K562 (cell line): ENCODE measurements around the gene EIF4G2. TPM values are rescaled to one million over a fixed set of nuclear protein-coding genes. Genes with fewer than 3 reads are reported as not detected.

Experiments used
- ELF4 ChIP-seq: fragments of 450-650 bp; formaldehyde crosslinking; IDR thresholded peaks from 2 replicates; pipeline ENCODE4 v1.4.0; 2022; ENCODE audit warnings: missing genetic modification characterization
- EWSR1 ChIP-seq: fragments of 450-650 bp; IDR thresholded peaks from 2 replicates; pipeline ENCODE4 v1.6.1; 2018; ENCODE audit warnings: borderline replicate concordance, mild to moderate bottlenecking, low read depth, moderate library complexity; ENCODE audit not compliant: partially characterized antibody
- GABPA ChIP-seq: fragments of 200-800 bp; sonication (Bioruptor generic); conservative IDR thresholded peaks from 2 replicates; pipeline ENCODE4 v1.6.1; 2016; ENCODE audit warnings: low read depth, missing genetic modification characterization, missing compliant biosample characterization
- GATA2 ChIP-seq: sonication (generic); formaldehyde crosslinking; IDR thresholded peaks from 2 replicates; pipeline ENCODE4 v1.4.0; 2020; ENCODE audit warnings: mild to moderate bottlenecking, missing genetic modification reagents
- GTF2E2 ChIP-seq: fragments of 200-800 bp; sonication (Bioruptor generic); IDR thresholded peaks from 2 replicates; pipeline ENCODE4 v1.6.1; 2016; ENCODE audit warnings: missing genetic modification characterization, missing compliant biosample characterization
- HNRNPK ChIP-seq: fragments of 200-400 bp; formaldehyde crosslinking; IDR thresholded peaks from one replicate; pipeline ENCODE4 v1.6.1; 2018; ENCODE audit warnings: mild to moderate bottlenecking, low read depth, low read length; ENCODE audit not compliant: poor library complexity, severe bottlenecking
- IRF2 ChIP-seq: sonication (generic); formaldehyde crosslinking; IDR thresholded peaks from 2 replicates; pipeline ENCODE4 v1.8.1; 2022; ENCODE audit warnings: mild to moderate bottlenecking, missing genetic modification reagents
- JUND ChIP-seq, 2 experiments: IDR thresholded peaks; 2 replicates in 1 of 2; 3 replicates in 1 of 2; pipeline ENCODE4 v1.6.1; 2011; ENCODE audit warnings: borderline replicate concordance in 2 of 2, low read depth in 2 of 2, low read length in 2 of 2, improper control_type of control experiment in 1 of 2, missing biosample characterization in 1 of 2, missing genetic modification characterization in 1 of 2, missing genetic modification reagents in 1 of 2
- PHF8 ChIP-seq: fragments of 200-600 bp; sonication (generic); IDR thresholded peaks from 2 replicates; pipeline ENCODE4 v1.6.1; 2012; ENCODE audit warnings: mixed run types, mild to moderate bottlenecking, inconsistent platforms, low read length, moderate library complexity, borderline replicate concordance
- POLR2G ChIP-seq: fragments of 200-400 bp; formaldehyde crosslinking; IDR thresholded peaks from 2 replicates; pipeline ENCODE4 v1.6.1; 2017; ENCODE audit warnings: low read depth, mild to moderate bottlenecking, antibody characterized with exemption, low read length, moderate library complexity
- PRMT5 ChIP-seq: sonication (generic); formaldehyde crosslinking; IDR thresholded peaks from 2 replicates; pipeline ENCODE4 v1.5.0; 2020; ENCODE audit warnings: missing genetic modification reagents
- PTRF ChIP-seq: fragments of 450-650 bp; IDR thresholded peaks from 2 replicates; pipeline ENCODE4 v1.6.1; 2016; ENCODE audit warnings: mild to moderate bottlenecking, missing genetic modification characterization, missing compliant biosample characterization
- PYGO2 ChIP-seq: fragments of 450-650 bp; IDR thresholded peaks from 2 replicates; pipeline ENCODE4 v1.6.1; 2016; ENCODE audit warnings: mild to moderate bottlenecking, missing genetic modification characterization, moderate library complexity, missing compliant biosample characterization
- SMARCC2 ChIP-seq: fragments of 450-650 bp; IDR thresholded peaks from 2 replicates; pipeline ENCODE4 v1.6.1; 2017; ENCODE audit warnings: antibody characterized with exemption, moderate library complexity, mild to moderate bottlenecking, low read depth
- ZNF12 ChIP-seq: sonication (generic); formaldehyde crosslinking; IDR thresholded peaks from 2 replicates; pipeline ENCODE4 v1.4.0; 2020; ENCODE audit warnings: mild to moderate bottlenecking, missing genetic modification reagents
- ZNF140 ChIP-seq: fragments of 250-450 bp; sonication (Bioruptor Pico); IDR thresholded peaks from 2 replicates; pipeline ENCODE4 v1.8.0; 2021; ENCODE audit warnings: moderate library complexity, mild to moderate bottlenecking, inconsistent platforms
- ZNF282 ChIP-seq: sonication (generic); formaldehyde crosslinking; IDR thresholded peaks from 2 replicates; pipeline ENCODE4 v1.8.1; 2023; ENCODE audit warnings: missing genetic modification reagents
- ZNF324 ChIP-seq: fragments of 250-450 bp; sonication (Bioruptor Pico); IDR thresholded peaks from 2 replicates; pipeline ENCODE4 v1.4.0; 2020; ENCODE audit warnings: mild to moderate bottlenecking
- polyA plus RNA-seq, 8 experiments: library from polyadenylated mRNA; depleted of rRNA in 4 of 8; stranded (reverse) in 5 of 8; unstranded in 3 of 8; fragments of >200 nt; fragmentation: Nextera tagmentation in 2 of 8; fragmentation: Illumina TruSeq in 1 of 8; extraction: Ambion mirVana in 2 of 8; extraction: Trizol in 1 of 8; gene quantifications; 2 replicates each; pipeline versions ENCODE4 v1.2.1 to v1.2.3, GENCODE V29; 2011 to 2014; ENCODE audit warnings: inconsistent platforms in 1 of 8, missing spikeins in 1 of 8
- total RNA-seq, 7 experiments: library from RNA; depleted of rRNA in 6 of 7; stranded (reverse); fragments of >200 nt in 6 of 7; fragmentation: Illumina TruSeq in 2 of 7; extraction: Trizol in 2 of 7; gene quantifications; 2 replicates each; pipeline versions ENCODE4 v1.2.1 to v1.2.3, GENCODE V29; 2011 to 2021; ENCODE audit warnings: low replicate concordance in 1 of 7
- TF ChIP-seq, protein P1 (sequence below): fragments of 250-450 bp; sonication (Bioruptor Pico); IDR thresholded peaks from 2 replicates; pipeline ENCODE4 v1.4.0; 2020
- TF ChIP-seq, protein P2 (sequence below), 2 experiments: fragments of 250-450 bp in 1 of 2; fragments of 450-650 bp in 1 of 2; sonication (Bioruptor Pico) in 1 of 2; IDR thresholded peaks; 2 replicates each; pipeline versions ENCODE4 v1.6.1 to v1.8.0; 2016 to 2021; ENCODE audit warnings: mild to moderate bottlenecking in 2 of 2, moderate library complexity in 2 of 2, missing compliant biosample characterization in 1 of 2, missing genetic modification characterization in 1 of 2
- TF ChIP-seq, protein P3 (sequence below): fragments of 250-450 bp; sonication (Bioruptor Pico); IDR thresholded peaks from 2 replicates; pipeline ENCODE4 v1.5.0; 2020; ENCODE audit warnings: mild to moderate bottlenecking

EIF4G2 gene
- total and polyA plus RNA-seq, 9 of the 15 experiments (the other 6 are each of a cell fraction or from before 2014, with no cell fraction given), result 206 to 790 (median 646) TPM

DNA sequence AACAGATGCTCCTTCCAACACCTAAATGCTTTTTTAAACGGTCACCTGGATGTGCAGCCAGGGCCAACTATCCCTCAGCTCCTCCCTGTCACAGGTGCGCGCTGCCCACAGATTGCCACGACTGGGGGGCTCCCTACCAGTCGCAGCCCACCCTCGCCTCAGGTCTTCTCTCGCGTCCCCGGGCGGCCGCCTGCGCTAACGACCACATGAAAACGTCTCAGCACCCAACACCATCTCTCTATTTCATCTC lies 48.7 kb upstream of the EIF4G2 start (continued):
- TF ChIP-seq, protein P1, sequence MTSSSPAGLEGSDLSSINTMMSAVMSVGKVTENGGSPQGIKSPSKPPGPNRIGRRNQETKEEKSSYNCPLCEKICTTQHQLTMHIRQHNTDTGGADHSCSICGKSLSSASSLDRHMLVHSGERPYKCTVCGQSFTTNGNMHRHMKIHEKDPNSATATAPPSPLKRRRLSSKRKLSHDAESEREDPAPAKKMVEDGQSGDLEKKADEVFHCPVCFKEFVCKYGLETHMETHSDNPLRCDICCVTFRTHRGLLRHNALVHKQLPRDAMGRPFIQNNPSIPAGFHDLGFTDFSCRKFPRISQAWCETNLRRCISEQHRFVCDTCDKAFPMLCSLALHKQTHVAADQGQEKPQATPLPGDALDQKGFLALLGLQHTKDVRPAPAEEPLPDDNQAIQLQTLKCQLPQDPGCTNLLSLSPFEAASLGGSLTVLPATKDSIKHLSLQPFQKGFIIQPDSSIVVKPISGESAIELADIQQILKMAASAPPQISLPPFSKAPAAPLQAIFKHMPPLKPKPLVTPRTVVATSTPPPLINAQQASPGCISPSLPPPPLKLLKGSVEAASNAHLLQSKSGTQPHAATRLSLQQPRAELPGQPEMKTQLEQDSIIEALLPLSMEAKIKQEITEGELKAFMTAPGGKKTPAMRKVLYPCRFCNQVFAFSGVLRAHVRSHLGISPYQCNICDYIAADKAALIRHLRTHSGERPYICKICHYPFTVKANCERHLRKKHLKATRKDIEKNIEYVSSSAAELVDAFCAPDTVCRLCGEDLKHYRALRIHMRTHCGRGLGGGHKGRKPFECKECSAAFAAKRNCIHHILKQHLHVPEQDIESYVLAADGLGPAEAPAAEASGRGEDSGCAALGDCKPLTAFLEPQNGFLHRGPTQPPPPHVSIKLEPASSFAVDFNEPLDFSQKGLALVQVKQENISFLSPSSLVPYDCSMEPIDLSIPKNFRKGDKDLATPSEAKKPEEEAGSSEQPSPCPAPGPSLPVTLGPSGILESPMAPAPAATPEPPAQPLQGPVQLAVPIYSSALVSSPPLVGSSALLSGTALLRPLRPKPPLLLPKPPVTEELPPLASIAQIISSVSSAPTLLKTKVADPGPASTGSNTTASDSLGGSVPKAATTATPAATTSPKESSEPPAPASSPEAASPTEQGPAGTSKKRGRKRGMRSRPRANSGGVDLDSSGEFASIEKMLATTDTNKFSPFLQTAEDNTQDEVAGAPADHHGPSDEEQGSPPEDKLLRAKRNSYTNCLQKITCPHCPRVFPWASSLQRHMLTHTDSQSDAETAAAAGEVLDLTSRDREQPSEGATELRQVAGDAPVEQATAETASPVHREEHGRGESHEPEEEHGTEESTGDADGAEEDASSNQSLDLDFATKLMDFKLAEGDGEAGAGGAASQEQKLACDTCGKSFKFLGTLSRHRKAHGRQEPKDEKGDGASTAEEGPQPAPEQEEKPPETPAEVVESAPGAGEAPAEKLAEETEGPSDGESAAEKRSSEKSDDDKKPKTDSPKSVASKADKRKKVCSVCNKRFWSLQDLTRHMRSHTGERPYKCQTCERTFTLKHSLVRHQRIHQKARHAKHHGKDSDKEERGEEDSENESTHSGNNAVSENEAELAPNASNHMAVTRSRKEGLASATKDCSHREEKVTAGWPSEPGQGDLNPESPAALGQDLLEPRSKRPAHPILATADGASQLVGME (CRISPR knock-in tag), result 0 out of 2 replicates have a peak, but pooled peaks have one; percentile 94
- no peak for TF ChIP-seq JUND (IDR thresholded peaks at IDR 0.05; ENCODE audit: borderline replicate concordance, low read depth, low read length)
- 0 out of 3 replicates have a peak, but pooled peaks have one; percentile 5 for TF ChIP-seq JUND (tag; IDR thresholded peaks at IDR 0.05; ENCODE audit: borderline replicate concordance, low read depth, low read length)
- no peak for TF ChIP-seq ZNF12 (CRISPR knock-in tag)
- no peak for TF ChIP-seq PYGO2 (tag)
- no peak for TF ChIP-seq ZNF140 (CRISPR knock-in tag)
- TF ChIP-seq, protein P2, sequence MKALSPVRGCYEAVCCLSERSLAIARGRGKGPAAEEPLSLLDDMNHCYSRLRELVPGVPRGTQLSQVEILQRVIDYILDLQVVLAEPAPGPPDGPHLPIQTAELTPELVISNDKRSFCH (CRISPR knock-in tag; IDR thresholded peaks at IDR 0.05), result no peak
- TF ChIP-seq, protein P2 (tag; IDR thresholded peaks at IDR 0.05), result 0 out of 2 replicates have a peak, but pooled peaks have one; percentile 71
- 0 out of 2 replicates have a peak, but pooled peaks have one; percentile 39 for TF ChIP-seq ELF4 (CRISPR knock-in tag)
- no peak for TF ChIP-seq HNRNPK
- TF ChIP-seq POLR2G, result no peak
- no peak for TF ChIP-seq EWSR1
- TF ChIP-seq GATA2, result no peak
- no peak for TF ChIP-seq PTRF (tag)
- no peak for TF ChIP-seq IRF2 (CRISPR knock-in tag)
- peak; percentile 48; the same call in 1 of the 2 replicates for TF ChIP-seq PHF8
- TF ChIP-seq ZNF282, result no peak
- TF ChIP-seq, protein P3, sequence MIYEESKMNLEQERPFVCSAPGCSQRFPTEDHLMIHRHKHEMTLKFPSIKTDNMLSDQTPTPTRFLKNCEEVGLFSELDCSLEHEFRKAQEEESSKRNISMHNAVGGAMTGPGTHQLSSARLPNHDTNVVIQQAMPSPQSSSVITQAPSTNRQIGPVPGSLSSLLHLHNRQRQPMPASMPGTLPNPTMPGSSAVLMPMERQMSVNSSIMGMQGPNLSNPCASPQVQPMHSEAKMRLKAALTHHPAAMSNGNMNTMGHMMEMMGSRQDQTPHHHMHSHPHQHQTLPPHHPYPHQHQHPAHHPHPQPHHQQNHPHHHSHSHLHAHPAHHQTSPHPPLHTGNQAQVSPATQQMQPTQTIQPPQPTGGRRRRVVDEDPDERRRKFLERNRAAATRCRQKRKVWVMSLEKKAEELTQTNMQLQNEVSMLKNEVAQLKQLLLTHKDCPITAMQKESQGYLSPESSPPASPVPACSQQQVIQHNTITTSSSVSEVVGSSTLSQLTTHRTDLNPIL (CRISPR knock-in tag), result no peak
- peak; percentile 67 for TF ChIP-seq GABPA (tag)
- TF ChIP-seq ZNF324 (CRISPR knock-in tag), result no peak
- peak; percentile 19; the same call in 1 of the 2 replicates for TF ChIP-seq GTF2E2
- no peak for TF ChIP-seq SMARCC2
- no peak for TF ChIP-seq PRMT5 (CRISPR knock-in tag)
